SK-N-SH (cell line): ENCODE data around the gene H1-8. TPM values are rescaled to one million over a fixed set of nuclear protein-coding genes. Genes with fewer than 3 reads are reported as not detected.

Source experiments
- CTCF ChIA-PET: fragments of 300-600, 350-600 bp; formaldehyde crosslinking; extraction: SDS; loops from one replicate; lab custom pipeline; 2021; lab: Yijun Ruan, JAX
- POLR2A ChIA-PET: fragments of 350-600 bp; sonication (Branson Sonifier 250); formaldehyde crosslinking; extraction: SDS; loops from one replicate; lab custom pipeline; 2020; ENCODE audit warnings: antibody characterized with exemption, inconsistent platforms; lab: Yijun Ruan, JAX
- DNase-seq: peaks from one replicate; pipeline ENCODE4 v3.0.0; 2012
- H2AFZ ChIP-seq: fragments of 200-600 bp; sonication (generic); 2 replicates; pipeline ENCODE4 v1.8.1; 2016; ENCODE audit warnings: antibody characterized with exemption, mild to moderate bottlenecking, low read depth
- H3F3A ChIP-seq: fragments of 200-600 bp; sonication (generic); replicated peaks from 2 replicates; pipeline ENCODE3; 2016; ENCODE audit warnings: antibody characterized with exemption, mild to moderate bottlenecking; ENCODE audit not compliant: insufficient read depth
- H3K27ac ChIP-seq, 2 experiments: fragments of 200-500 bp in 1 of 2; fragments of 200-600 bp in 1 of 2; sonication (Bioruptor generic) in 1 of 2; sonication (generic), shearing (Covaris generic) in 1 of 2; 2 replicates each; pipeline versions ENCODE4 v1.5.1 to v1.6.1; 2014 to 2016; ENCODE audit warnings: low read depth in 2 of 2, inconsistent platforms in 1 of 2, low read length in 1 of 2, mild to moderate bottlenecking in 1 of 2, mixed read lengths in 1 of 2
- H3K27me3 ChIP-seq: fragments of 200-600 bp; sonication (generic), shearing (Covaris generic); 2 replicates; pipeline ENCODE4 v1.6.1; 2016; ENCODE audit warnings: mixed run types; ENCODE audit not compliant: insufficient read depth
- H3K36me3 ChIP-seq, 2 experiments: fragments of 200-500 bp in 1 of 2; fragments of 200-600 bp in 1 of 2; sonication (Bioruptor generic) in 1 of 2; sonication (generic) in 1 of 2; replicated peaks in 1 of 2; 2 replicates each; pipeline versions ENCODE3 to v1.5.1; 2014 to 2016; ENCODE audit warnings: low read length in 1 of 2, mild to moderate bottlenecking in 1 of 2; ENCODE audit not compliant: insufficient read depth in 2 of 2, control insufficient read depth in 1 of 2
- H3K4me1 ChIP-seq, 2 experiments: fragments of 200-500 bp in 1 of 2; fragments of 200-600 bp in 1 of 2; sonication (Bioruptor generic) in 1 of 2; sonication (generic), shearing (Covaris generic) in 1 of 2; 2 replicates each; pipeline versions ENCODE4 v1.5.1 to v1.6.1; 2014 to 2016; ENCODE audit warnings: low read depth in 1 of 2, low read length in 1 of 2, mixed run types in 1 of 2; ENCODE audit not compliant: insufficient read depth in 2 of 2, control insufficient read depth in 1 of 2
- H3K4me2 ChIP-seq: fragments of 200-600 bp; sonication (generic), shearing (Covaris generic); 2 replicates; pipeline ENCODE4 v1.6.1; 2017; ENCODE audit warnings: mixed run types
- H3K4me3 ChIP-seq, 2 experiments: fragments of 200-500 bp in 1 of 2; fragments of 200-600 bp in 1 of 2; sonication (Bioruptor generic) in 1 of 2; sonication (generic), shearing (Covaris generic) in 1 of 2; 2 replicates each; pipeline versions ENCODE4 v1.5.1 to v1.8.1; 2014 to 2016; ENCODE audit warnings: low read depth in 2 of 2, inconsistent platforms in 1 of 2, low read length in 1 of 2, mild to moderate bottlenecking in 1 of 2, mixed read lengths in 1 of 2, moderate library complexity in 1 of 2
- H3K79me2 ChIP-seq: fragments of 200-600 bp; sonication (generic); 2 replicates; pipeline ENCODE4 v1.8.1; 2017; ENCODE audit warnings: mild to moderate bottlenecking; ENCODE audit not compliant: insufficient read depth
- H3K9ac ChIP-seq: fragments of 200-600 bp; sonication (generic); 2 replicates; pipeline ENCODE4 v1.6.1; 2017; ENCODE audit warnings: mixed run types
- H3K9me2 ChIP-seq: fragments of 200-600 bp; sonication (generic); 2 replicates; pipeline ENCODE4 v1.6.1; 2017; ENCODE audit warnings: mixed run types
- H3K9me3 ChIP-seq: fragments of 200-600 bp; sonication (generic); 2 replicates; pipeline ENCODE4 v1.6.1; 2017; ENCODE audit warnings: mixed run types, mild to moderate bottlenecking, moderate library complexity
- H4K20me1 ChIP-seq: fragments of 200-600 bp; sonication (generic); 2 replicates; pipeline ENCODE4 v1.6.1; 2017; ENCODE audit warnings: mild to moderate bottlenecking, mixed run types; ENCODE audit not compliant: insufficient read depth
- EP300 ChIP-seq, 2 experiments: IDR thresholded peaks; 2 replicates each; pipeline versions ENCODE4 v1.4.0 to v1.6.1; 2012; ENCODE audit warnings: borderline replicate concordance in 1 of 2, low read depth in 1 of 2, low read length in 1 of 2
- EZH2phosphoT487 ChIP-seq: fragments of 200-600 bp; sonication (generic); IDR thresholded peaks from 2 replicates; pipeline ENCODE4 v1.6.1; 2017; ENCODE audit warnings: low read depth, mixed run types, mild to moderate bottlenecking, antibody characterized with exemption, moderate library complexity, borderline replicate concordance
- FOXJ3 ChIP-seq: sonication (generic); formaldehyde crosslinking; IDR thresholded peaks from 2 replicates; pipeline ENCODE4 v1.5.1; 2020; ENCODE audit warnings: mild to moderate bottlenecking, missing genetic modification reagents
- FOXM1 ChIP-seq: IDR thresholded peaks from 2 replicates; pipeline ENCODE4 v1.4.0; 2012; ENCODE audit warnings: low read depth, mild to moderate bottlenecking
- GABPA ChIP-seq: IDR thresholded peaks from 2 replicates; pipeline ENCODE4 v1.4.0; 2012; ENCODE audit warnings: low read depth, mild to moderate bottlenecking
- JUND ChIP-seq: IDR thresholded peaks from 2 replicates; pipeline ENCODE4 v1.4.0; 2012
- MEF2A ChIP-seq: IDR thresholded peaks from 2 replicates; pipeline ENCODE4 v1.4.0; 2012; ENCODE audit warnings: low read depth, borderline replicate concordance
- MXI1 ChIP-seq: IDR thresholded peaks from 2 replicates; pipeline ENCODE4 v1.6.1; 2012; ENCODE audit warnings: mild to moderate bottlenecking, low read depth, low read length, improper control_type of control experiment
- NRF1 ChIP-seq: IDR thresholded peaks from 2 replicates; pipeline ENCODE4 v1.6.1; 2012; ENCODE audit warnings: low read depth, mild to moderate bottlenecking, low read length
- POLR2AphosphoS5 ChIP-seq: IDR thresholded peaks from 2 replicates; pipeline ENCODE4 v1.6.1; 2012; ENCODE audit warnings: low read depth, low read length
- RAD21 ChIP-seq: IDR thresholded peaks from 2 replicates; pipeline ENCODE4 v1.6.1; 2012; ENCODE audit warnings: mild to moderate bottlenecking, low read length
- RFX5 ChIP-seq: IDR thresholded peaks from 2 replicates; pipeline ENCODE4 v1.6.1; 2012; ENCODE audit warnings: mild to moderate bottlenecking, improper control_type of control experiment, low read length
- RXRA ChIP-seq: IDR thresholded peaks from 2 replicates; pipeline ENCODE4 v1.4.0; 2012; ENCODE audit warnings: low read depth, mild to moderate bottlenecking, borderline replicate concordance
- SIN3A ChIP-seq: IDR thresholded peaks from 2 replicates; pipeline ENCODE4 v1.6.1; 2012; ENCODE audit warnings: low read depth, mild to moderate bottlenecking, low read length, moderate library complexity, borderline replicate concordance
- SMC3 ChIP-seq: IDR thresholded peaks from 2 replicates; pipeline ENCODE4 v1.6.1; 2012; ENCODE audit warnings: low read depth, low read length, improper control_type of control experiment
- TAF1 ChIP-seq: IDR thresholded peaks from 2 replicates; pipeline ENCODE4 v1.6.1; 2012; ENCODE audit warnings: low read depth, mild to moderate bottlenecking, low read length, moderate library complexity, borderline replicate concordance
- TCF12 ChIP-seq: IDR thresholded peaks from 2 replicates; pipeline ENCODE4 v1.4.0; 2012
- TEAD4 ChIP-seq: IDR thresholded peaks from 2 replicates; pipeline ENCODE4 v1.4.0; 2012; ENCODE audit warnings: mild to moderate bottlenecking, borderline replicate concordance; ENCODE audit not compliant: insufficient read depth
- YY1 ChIP-seq: IDR thresholded peaks from 2 replicates; pipeline ENCODE4 v1.4.0; 2012; ENCODE audit warnings: low read depth, mild to moderate bottlenecking
- WGBS: methylation state at CpG from one replicate; pipeline ENCODE4 v1.1.6; 2017; ENCODE audit warnings: low lambda C conversion rate; 5-methylcytosine and 5-hydroxymethylcytosine counted together
- polyA plus RNA-seq, 3 experiments: library from polyadenylated mRNA; depleted of rRNA; stranded (reverse); fragments of >200 nt; gene quantifications; 2 replicates each; pipeline ENCODE4 v1.2.3, GENCODE V29; 2012
- TF ChIP-seq, protein P1 (sequence below): IDR thresholded peaks from 2 replicates; pipeline ENCODE4 v1.4.0; 2012; ENCODE audit warnings: low read depth
- TF ChIP-seq, protein P2 (sequence below): IDR thresholded peaks from 2 replicates; pipeline ENCODE4 v1.4.0; 2012; ENCODE audit warnings: low read depth, borderline replicate concordance
- TF ChIP-seq, protein P3 (sequence below): IDR thresholded peaks from 2 replicates; pipeline ENCODE4 v1.6.1; 2012; ENCODE audit warnings: mild to moderate bottlenecking, low read depth, low read length, moderate library complexity

H1-8 gene
- polyA plus RNA-seq, 1 of the 3 experiments (the other 2 are of a cell fraction) = not detected

DNA sequence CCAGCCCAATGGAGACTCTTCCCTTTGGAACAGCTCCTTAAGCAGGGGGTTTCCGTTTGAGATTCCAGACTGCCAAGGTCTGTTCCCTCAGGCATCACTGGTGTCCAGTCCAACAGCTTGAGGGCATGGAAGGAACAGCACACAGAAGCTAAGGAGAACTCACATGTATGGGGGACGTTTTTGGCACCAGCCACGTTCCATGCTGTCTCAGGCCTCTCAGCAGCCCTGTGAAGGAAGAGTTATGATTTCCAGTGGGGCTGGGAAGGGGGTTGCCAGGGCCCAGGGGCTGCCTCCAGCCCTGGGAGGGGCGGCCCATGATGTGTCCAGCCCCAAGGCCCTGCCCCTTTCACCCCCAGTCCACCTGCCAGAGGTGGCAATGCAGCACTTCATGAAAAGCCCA lies 22.0 kb upstream of the H1-8 start (continued):
- TF ChIP-seq MEF2A = no peak
- no peak for TF ChIP-seq MXI1
- TF ChIP-seq, all 33 proteins: peak for 0

DNA sequence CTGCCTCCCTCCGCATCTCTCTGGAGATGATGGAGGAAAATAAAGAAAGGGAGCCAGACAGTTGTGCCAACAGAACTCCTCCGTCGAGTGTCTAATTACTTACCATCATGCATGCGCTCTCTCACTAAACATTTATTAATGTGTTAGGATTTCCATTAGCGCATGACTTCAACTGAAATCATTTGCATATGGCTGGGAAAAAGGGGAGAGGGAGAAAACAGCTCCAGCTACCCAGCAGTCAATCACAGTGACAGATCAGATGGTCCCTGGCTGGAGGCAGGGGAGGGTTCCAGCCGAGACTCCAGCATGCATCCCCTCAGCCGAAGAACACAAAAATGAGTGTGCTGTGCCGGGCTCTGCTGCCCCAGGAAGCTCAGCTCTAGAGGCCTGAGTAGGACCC lies 21.4 kb upstream of the H1-8 start:
- no peaks in the 10 kb centered on the region for H3F3A ChIP-seq
- H3K4me3 ChIP-seq = no peak overlapping the region
- no peaks in the 10 kb centered on the region for H3K9me3 ChIP-seq
- TF ChIP-seq NRF1 (no peak), SIN3A (no peak), RFX5 (no peak), MXI1 (no peak), TAF1 (no peak), RAD21 (no peak), SMC3 (no peak), EZH2phosphoT487 (no peak), FOXJ3 (CRISPR knock-in tag) (no peak)
- TF ChIP-seq, protein P1, sequence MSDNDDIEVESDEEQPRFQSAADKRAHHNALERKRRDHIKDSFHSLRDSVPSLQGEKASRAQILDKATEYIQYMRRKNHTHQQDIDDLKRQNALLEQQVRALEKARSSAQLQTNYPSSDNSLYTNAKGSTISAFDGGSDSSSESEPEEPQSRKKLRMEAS = no peak
- TF ChIP-seq, protein P2, sequence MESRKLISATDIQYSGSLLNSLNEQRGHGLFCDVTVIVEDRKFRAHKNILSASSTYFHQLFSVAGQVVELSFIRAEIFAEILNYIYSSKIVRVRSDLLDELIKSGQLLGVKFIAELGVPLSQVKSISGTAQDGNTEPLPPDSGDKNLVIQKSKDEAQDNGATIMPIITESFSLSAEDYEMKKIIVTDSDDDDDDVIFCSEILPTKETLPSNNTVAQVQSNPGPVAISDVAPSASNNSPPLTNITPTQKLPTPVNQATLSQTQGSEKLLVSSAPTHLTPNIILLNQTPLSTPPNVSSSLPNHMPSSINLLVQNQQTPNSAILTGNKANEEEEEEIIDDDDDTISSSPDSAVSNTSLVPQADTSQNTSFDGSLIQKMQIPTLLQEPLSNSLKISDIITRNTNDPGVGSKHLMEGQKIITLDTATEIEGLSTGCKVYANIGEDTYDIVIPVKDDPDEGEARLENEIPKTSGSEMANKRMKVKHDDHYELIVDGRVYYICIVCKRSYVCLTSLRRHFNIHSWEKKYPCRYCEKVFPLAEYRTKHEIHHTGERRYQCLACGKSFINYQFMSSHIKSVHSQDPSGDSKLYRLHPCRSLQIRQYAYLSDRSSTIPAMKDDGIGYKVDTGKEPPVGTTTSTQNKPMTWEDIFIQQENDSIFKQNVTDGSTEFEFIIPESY = no peak
- ChIA-PET POLR2A (interaction anchor here (0.7 kb wide), 1 partner anchor 22 kb away, joined by 3 read pairs; no protein-coding TSS in a partner anchor), CTCF (no interaction called here)
- no peak overlapping the region for H3K4me2 ChIP-seq
- no peaks in the 10 kb centered on the region for H3K36me3 ChIP-seq
- H3K4me1 ChIP-seq = peaks cover 0 to 15% of the 10 kb centered on the region in 2 experiments; a peak in 2 of 4 replicates
- H3K79me2 ChIP-seq = no peaks in the 10 kb centered on the region
- H3K9me2 ChIP-seq = no peaks in the 10 kb centered on the region
- WGBS = 85% methylated on average over 8 of the region's 8 CpGs
- H3K27ac ChIP-seq = no peak overlapping the region
- H2AFZ ChIP-seq = no peak overlapping the region
- DNase-seq = peak; percentile 63
- H3K9ac ChIP-seq = no peak overlapping the region
- no peaks in the 10 kb centered on the region for H4K20me1 ChIP-seq
- H3K27me3 ChIP-seq = no peaks in the 10 kb centered on the region

DNA sequence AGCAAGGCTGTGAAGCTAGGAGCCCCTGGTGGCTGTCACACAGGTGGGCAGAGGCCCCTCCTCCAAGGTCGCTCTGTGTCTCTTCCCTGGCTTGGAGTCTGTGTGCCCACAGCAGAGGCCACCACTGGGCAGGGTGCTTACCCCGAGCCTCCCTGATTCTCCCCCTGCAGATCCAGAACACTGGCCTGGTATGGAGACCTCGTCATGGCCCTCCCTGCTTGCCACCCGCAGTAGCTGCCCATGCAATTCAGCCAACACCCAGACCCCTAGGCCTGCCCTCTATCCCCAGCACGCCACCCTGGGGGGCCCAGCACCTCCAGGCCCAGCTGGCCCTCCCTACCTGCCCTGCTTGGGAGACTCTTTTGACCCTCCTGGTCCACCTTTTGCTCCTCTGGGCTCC lies 20.0 kb upstream of the H1-8 start:
- Histone ChIP-seq H3K4me2 (no peak overlapping the region), H3K9me3 (no peaks in the 10 kb centered on the region), H3K36me3 (no peaks in the 10 kb centered on the region), H3K4me3 (no peak overlapping the region), H3K9me2 (no peaks in the 10 kb centered on the region), H2AFZ (no peak overlapping the region), H3K27me3 (no peaks in the 10 kb centered on the region), H3K4me1 (peaks cover 0 to 15% of the 10 kb centered on the region in 2 experiments; a peak in 2 of 4 replicates), H4K20me1 (no peaks in the 10 kb centered on the region), H3K79me2 (no peaks in the 10 kb centered on the region), H3F3A (no peaks in the 10 kb centered on the region), H3K9ac (no peak overlapping the region), H3K27ac (no peak overlapping the region)
- ChIA-PET POLR2A (no interaction called here), CTCF (interaction anchor here (1.3 kb wide), 1 partner anchor 32 kb away, joined by 5 read pairs; no protein-coding TSS in a partner anchor)
- WGBS = 100% methylated on average over 2 of the region's 5 CpGs
- peak; percentile 12 for DNase-seq
- no peak for TF ChIP-seq JUND
- TF ChIP-seq, protein P3, sequence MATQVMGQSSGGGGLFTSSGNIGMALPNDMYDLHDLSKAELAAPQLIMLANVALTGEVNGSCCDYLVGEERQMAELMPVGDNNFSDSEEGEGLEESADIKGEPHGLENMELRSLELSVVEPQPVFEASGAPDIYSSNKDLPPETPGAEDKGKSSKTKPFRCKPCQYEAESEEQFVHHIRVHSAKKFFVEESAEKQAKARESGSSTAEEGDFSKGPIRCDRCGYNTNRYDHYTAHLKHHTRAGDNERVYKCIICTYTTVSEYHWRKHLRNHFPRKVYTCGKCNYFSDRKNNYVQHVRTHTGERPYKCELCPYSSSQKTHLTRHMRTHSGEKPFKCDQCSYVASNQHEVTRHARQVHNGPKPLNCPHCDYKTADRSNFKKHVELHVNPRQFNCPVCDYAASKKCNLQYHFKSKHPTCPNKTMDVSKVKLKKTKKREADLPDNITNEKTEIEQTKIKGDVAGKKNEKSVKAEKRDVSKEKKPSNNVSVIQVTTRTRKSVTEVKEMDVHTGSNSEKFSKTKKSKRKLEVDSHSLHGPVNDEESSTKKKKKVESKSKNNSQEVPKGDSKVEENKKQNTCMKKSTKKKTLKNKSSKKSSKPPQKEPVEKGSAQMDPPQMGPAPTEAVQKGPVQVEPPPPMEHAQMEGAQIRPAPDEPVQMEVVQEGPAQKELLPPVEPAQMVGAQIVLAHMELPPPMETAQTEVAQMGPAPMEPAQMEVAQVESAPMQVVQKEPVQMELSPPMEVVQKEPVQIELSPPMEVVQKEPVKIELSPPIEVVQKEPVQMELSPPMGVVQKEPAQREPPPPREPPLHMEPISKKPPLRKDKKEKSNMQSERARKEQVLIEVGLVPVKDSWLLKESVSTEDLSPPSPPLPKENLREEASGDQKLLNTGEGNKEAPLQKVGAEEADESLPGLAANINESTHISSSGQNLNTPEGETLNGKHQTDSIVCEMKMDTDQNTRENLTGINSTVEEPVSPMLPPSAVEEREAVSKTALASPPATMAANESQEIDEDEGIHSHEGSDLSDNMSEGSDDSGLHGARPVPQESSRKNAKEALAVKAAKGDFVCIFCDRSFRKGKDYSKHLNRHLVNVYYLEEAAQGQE = no peak
- no peak for TF ChIP-seq YY1
- no peak for TF ChIP-seq RXRA
- TF ChIP-seq TCF12 = no peak
- no peak for TF ChIP-seq TEAD4
- TF ChIP-seq GABPA = no peak
- TF ChIP-seq EP300 (IDR thresholded peaks at IDR 0.05; ENCODE audit: borderline replicate concordance in 1 of 2, low read depth in 1 of 2, low read length in 1 of 2) = no peak
- TF ChIP-seq SMC3 = no peak
- no peak for TF ChIP-seq FOXM1
- no peak for TF ChIP-seq MXI1
- no peak for TF ChIP-seq POLR2AphosphoS5
